Left ventricle myocardium inferior (tissue), 1 donor: Measurements from ENCODE around the gene CDC25B. TPM values are rescaled to one million over a fixed set of nuclear protein-coding genes. Genes with fewer than 3 reads are reported as not detected.

ENCODE experiments used
- DNase-seq: peaks from one replicate; pipeline ENCODE4 v3.0.0-alpha.2; 2020
- H3K27ac ChIP-seq: fragments of 200-600 bp; replicated peaks from 2 replicates; pipeline ENCODE4 v1.8.0; 2021
- H3K27me3 ChIP-seq: fragments of 200-600 bp; 2 replicates; pipeline ENCODE4 v1.8.0; 2021; ENCODE audit warnings: low read depth
- H3K36me3 ChIP-seq: fragments of 200-600 bp; 2 replicates; pipeline ENCODE4 v1.8.0; 2021
- H3K4me1 ChIP-seq: fragments of 200-600 bp; 2 replicates; pipeline ENCODE4 v1.8.0; 2021
- H3K4me3 ChIP-seq: fragments of 200-600 bp; 2 replicates; pipeline ENCODE4 v1.8.0; 2021; ENCODE audit warnings: mild to moderate bottlenecking, moderate library complexity
- H3K9me3 ChIP-seq: fragments of 200-600 bp; replicated peaks from 2 replicates; pipeline ENCODE4 v1.8.0; 2021
- intact Hi-C: fragments of 100-400 bp; cut with micrococcal nuclease; formaldehyde crosslinking; loops from one replicate; pipeline ENCODE4 v1.11.0; 2022
- total RNA-seq: library from RNA; stranded (reverse); fragmentation: NEBNext Ultra II Directional; extraction: Animal tissue kit (Norgen Biotek cat#: 25700); gene quantifications from one replicate; pipeline ENCODE4 v1.2.1, GENCODE V29; 2021
- TF ChIP-seq, protein P1 (sequence below): fragments of 200-600 bp; IDR thresholded peaks from 2 replicates; pipeline ENCODE4 v1.8.0; 2021; ENCODE audit warnings: antibody characterized with exemption, mild to moderate bottlenecking, borderline replicate concordance
- donor health status: DM: no; HTN: yes; CAD: no; lungs with severe emphysema.

Gene CDC25B
- total RNA-seq, 1 donor from 2014 or later: 8.1 TPM

DNA sequence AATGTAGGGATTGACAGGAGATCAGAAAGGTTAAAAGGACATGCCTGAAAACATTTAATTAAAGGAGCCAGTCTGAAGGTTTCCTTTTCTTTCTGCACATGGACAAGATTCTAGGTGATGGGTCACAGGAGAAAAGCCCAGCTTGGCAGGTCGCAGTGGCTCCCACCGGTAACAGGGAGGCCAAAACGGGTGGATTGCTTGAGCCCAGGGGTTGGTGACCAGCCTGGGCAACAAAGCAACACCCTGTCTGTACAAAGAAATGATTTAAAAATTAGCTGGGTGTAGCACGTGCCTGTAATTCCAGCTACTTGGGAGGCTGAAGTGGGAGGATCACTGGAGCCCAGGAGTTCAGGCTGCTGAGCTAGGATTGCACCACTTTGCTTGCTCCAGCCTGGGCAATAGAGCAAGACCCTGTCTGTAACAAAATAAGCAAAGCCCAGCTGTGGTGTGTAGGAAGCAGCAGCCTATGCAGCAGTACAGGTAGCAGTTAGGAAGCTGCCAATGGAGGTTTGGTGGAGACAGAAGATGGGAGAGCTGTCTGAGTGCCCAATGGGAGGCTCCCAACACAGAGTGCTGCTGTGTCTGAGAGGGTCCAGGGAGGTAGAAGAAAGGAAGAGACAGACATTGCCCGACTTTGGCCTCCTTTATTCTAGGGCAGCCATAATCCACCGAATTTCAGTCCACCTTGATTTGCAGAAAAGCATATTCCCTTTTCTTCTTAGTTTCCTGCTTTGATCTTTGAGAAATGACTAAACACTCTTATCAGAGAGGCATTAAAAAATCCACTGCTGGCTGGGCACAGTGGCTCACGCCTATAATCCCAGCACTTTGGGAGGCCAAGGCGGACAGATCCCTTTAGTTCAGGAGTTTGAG lies 17.1 kb downstream of the CDC25B start:
- DNase-seq: no peak
- intact Hi-C loops: no loop called here
- no peaks in the 10 kb centered on the region for H3K27me3 ChIP-seq
- no peak overlapping the region for H3K4me3 ChIP-seq
- H3K9me3 ChIP-seq: no peaks in the 10 kb centered on the region
- no peaks in the 10 kb centered on the region for H3K36me3 ChIP-seq
- peaks cover 48% of the 10 kb centered on the region for H3K4me1 ChIP-seq
- peak overlapping the region; percentile 97 for H3K27ac ChIP-seq
- TF ChIP-seq, protein P1, sequence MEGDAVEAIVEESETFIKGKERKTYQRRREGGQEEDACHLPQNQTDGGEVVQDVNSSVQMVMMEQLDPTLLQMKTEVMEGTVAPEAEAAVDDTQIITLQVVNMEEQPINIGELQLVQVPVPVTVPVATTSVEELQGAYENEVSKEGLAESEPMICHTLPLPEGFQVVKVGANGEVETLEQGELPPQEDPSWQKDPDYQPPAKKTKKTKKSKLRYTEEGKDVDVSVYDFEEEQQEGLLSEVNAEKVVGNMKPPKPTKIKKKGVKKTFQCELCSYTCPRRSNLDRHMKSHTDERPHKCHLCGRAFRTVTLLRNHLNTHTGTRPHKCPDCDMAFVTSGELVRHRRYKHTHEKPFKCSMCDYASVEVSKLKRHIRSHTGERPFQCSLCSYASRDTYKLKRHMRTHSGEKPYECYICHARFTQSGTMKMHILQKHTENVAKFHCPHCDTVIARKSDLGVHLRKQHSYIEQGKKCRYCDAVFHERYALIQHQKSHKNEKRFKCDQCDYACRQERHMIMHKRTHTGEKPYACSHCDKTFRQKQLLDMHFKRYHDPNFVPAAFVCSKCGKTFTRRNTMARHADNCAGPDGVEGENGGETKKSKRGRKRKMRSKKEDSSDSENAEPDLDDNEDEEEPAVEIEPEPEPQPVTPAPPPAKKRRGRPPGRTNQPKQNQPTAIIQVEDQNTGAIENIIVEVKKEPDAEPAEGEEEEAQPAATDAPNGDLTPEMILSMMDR: no peak

DNA sequence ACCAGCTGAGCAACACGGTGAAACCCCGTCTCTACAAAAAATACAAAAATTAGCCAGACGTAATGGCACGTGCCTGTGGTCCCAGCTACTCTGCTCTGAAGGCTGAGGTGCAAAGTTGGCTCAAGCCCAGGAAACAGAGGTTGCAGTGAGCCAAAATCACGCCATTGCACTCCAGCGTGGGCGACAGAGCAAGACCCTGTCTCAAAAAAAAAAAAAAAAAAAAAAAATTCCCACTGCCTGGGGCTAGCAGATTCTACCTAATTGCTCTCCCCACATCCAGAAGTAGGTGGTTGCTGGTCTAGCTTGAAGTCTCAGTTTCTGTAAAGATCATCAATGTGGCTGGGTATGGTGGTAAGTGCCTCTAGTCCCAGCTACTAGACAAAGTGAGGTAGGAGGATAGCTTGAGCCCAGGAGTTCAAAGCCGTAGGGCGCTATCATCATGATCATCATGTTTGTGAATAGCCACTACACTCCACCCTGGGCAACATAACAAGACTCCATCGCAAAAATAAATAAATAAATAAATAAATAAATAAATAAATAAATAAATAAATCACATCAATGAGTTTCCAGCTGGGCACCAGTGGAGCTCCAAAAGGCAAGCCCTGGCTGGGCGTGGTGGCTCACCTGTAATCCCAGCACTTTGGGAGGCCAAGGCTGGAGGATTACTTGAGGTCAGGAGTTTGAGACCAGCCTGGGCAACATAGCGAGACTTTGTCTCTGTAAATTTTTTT lies 17.9 kb downstream of the CDC25B start:
- Histone ChIP-seq H3K27me3 (no peaks in the 10 kb centered on the region), H3K9me3 (no peaks in the 10 kb centered on the region), H3K4me1 (peaks cover 49% of the 10 kb centered on the region), H3K27ac (peak overlapping the region; percentile 97), H3K4me3 (no peak overlapping the region), H3K36me3 (no peaks in the 10 kb centered on the region)
- TF ChIP-seq, protein P1: no peak
- intact Hi-C loops: no loop called here
- no peak for DNase-seq

DNA sequence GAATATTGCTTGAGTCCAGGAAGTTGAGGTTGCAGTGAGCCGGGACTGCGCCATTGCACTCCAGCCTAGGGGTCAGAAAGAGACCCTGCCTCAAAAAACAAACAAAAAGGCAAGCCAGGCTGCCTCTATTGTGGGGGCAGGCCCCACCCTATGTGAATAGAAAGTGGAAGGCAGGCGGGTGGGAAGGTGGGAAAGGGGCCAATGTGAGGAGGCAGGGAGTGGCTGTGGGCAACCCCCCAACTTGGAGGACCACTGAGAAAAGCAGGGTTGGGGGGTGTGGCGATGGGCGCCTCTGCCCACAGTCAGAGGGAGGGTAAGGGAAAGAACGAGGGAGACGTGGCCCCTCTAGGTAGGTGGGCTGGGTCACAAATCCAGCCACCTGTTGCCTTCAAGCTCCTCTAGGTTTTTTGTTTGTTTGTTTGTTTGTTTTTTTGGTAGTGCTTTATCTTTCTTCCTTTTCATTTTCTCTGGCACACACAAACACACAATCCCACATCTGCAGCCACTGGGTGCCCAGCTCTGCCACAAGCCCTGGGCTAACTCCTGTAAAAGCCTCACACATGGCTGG lies 18.9 kb downstream of the CDC25B start:
- Histone ChIP-seq H3K27me3 (no peaks in the 10 kb centered on the region), H3K27ac (no peak overlapping the region), H3K36me3 (no peaks in the 10 kb centered on the region), H3K4me3 (no peak overlapping the region), H3K9me3 (no peaks in the 10 kb centered on the region), H3K4me1 (peaks cover 53% of the 10 kb centered on the region)
- no peak for DNase-seq
- TF ChIP-seq, protein P1: no peak
- intact Hi-C loops: no loop called here

DNA sequence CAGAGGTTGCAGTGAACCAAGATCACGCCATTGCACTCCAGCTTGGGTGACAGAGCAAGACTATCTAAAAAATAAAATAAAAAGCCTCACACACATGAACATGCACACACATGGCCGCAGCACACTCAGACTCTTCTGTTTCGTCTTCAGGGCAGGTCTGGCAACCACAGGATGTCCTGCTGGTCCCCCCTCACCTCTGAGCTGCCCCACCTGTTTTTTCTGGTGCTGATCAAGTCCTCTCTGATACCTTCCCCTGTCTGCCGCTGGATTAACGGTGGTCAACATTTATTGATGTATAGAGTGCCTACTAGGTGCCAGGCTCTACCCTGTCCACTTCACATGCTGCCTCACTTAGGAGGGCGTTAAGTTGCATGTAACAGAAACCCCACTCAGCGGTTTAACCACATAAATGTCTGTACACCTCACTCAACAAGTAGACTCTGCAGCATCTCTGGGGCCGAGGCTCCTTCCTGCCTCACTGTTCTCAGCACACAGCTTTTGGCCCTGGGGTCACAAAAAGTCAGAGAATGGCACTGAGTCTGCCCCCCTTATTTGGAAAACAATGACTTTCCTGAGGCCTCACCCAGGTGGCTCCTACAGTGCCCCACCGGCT lies 19.7 kb downstream of the CDC25B start:
- Histone ChIP-seq H3K4me1 (peaks cover 52% of the 10 kb centered on the region), H3K27ac (no peak overlapping the region), H3K4me3 (no peak overlapping the region), H3K27me3 (no peaks in the 10 kb centered on the region), H3K9me3 (no peaks in the 10 kb centered on the region), H3K36me3 (no peaks in the 10 kb centered on the region)
- no peak for DNase-seq
- intact Hi-C loops: no loop called here
- TF ChIP-seq, protein P1: no peak
